Heart left ventricle (tissue), 13 donors: ENCODE measurements around the gene SCUBE2.

ENCODE experiments used
- CTCF ChIP-seq, 12 donors: fragments of 200-600 bp; sonication (generic) in 4 of 12; IDR thresholded peaks; one replicate each; pipeline versions ENCODE4 v1.5.0 to v1.8.0; 2018 to 2022; ENCODE audit warnings: antibody characterized with exemption in 12 of 12, mild to moderate bottlenecking in 5 of 12
- POLR2A ChIP-seq, 2 donors: fragments of 450-650 bp; IDR thresholded peaks; one replicate each; pipeline ENCODE4 v1.6.1; 2017; ENCODE audit warnings: antibody characterized with exemption in 2 of 2, mild to moderate bottlenecking in 2 of 2, moderate library complexity in 2 of 2
- donor health status: ischemic (EF 13 %, LVEDD 7.1; RV severe dilation, severe dysfunction).
- donor health status: DM: no; HTN: yes; CAD: no.
- donor health status: DM: no; HTN: no; CAD: no.
- donor health status: ischemic (EF 25% LVEDD 6.9; RV normal size, moderate dysfunction).
- donor health status: ischemic (EF 25% LVEDD 5.7; RV mildly dilated, moderate dysfunction).
- donor health status: ischemic (EF 35%, LVEDD 5.7; RV mildly dilated, moderate dysfunction).
- donor health status: nonischemic (EF 11% LVEDD 7.7; RV severe dilation, severe dysfunction).
- donor health status: DM: yes; HTN: yes; CAD: no.
- donor health status: PGD.
- donor health status: ischemic (EF 29% LVEDD 5.4; RV normal size, mild dysfunction).
- donor health status: nonischemic (EF 23%, LVEDD 6.1; RV moderate dilation, normal function).

GRCh38 chr11:8987446-8987845, 104.0 kb downstream of the SCUBE2 start:
- no peak for TF ChIP-seq CTCF (IDR thresholded peaks at IDR 0.05)
- TF ChIP-seq POLR2A (IDR thresholded peaks at IDR 0.05) = no peak
